HG03460 (cell line): ENCODE measurements around the gene ST8SIA4.

Experiments
- ATAC-seq: cut with Tn5 transposase; IDR thresholded peaks from one replicate; pipeline ENCODE4 v1.9.1; 2021; ENCODE audit not compliant: unreplicated experiment

Gene ST8SIA4, protein sequence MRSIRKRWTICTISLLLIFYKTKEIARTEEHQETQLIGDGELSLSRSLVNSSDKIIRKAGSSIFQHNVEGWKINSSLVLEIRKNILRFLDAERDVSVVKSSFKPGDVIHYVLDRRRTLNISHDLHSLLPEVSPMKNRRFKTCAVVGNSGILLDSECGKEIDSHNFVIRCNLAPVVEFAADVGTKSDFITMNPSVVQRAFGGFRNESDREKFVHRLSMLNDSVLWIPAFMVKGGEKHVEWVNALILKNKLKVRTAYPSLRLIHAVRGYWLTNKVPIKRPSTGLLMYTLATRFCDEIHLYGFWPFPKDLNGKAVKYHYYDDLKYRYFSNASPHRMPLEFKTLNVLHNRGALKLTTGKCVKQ

DNA sequence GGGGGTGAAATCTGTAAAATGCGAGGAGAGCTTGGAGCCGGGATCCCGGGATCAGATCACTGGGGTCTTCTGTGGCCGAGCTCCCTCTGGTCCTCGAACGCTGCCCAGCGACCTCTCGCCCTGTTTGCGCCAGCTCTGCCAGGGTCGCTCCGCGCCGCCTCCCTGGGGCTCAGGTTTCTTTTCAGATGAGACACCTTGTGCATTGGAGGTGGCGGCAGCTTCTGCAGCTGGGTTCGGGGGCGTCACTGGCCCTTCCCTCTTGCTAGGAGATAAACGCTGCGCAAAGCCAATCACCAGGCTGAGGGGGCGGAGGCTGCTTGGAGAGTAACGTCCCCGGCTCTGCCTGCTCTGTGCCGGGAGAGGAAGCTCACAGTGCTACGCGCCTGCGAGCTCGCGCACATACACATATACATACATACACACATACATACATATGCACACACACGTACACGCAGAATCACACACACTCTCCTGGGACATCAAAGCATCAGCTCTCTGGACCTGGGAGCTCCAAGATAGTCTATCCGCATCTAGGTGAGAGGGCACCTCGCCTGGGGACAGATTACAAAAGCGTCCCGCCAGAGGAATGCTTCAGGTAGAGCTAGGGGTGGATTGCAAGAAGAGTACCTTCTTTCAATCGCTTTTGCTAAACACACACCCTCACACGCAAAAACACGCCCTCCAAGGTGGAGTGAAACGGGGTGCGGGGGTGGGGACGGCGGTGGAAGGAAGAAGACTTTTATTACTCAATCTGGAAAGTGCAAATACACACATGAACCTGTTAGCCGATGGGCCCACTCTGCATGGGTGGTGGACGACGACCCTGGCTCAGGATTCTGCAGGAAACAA lies at the start of gene ST8SIA4:
TSS of gene ST8SIA4 (minus strand) at position 244 of the 849 bp plus-strand sequence. CDS start 327 bp downstream, outside the sequence.
- peak; percentile 65 for ATAC-seq

DNA sequence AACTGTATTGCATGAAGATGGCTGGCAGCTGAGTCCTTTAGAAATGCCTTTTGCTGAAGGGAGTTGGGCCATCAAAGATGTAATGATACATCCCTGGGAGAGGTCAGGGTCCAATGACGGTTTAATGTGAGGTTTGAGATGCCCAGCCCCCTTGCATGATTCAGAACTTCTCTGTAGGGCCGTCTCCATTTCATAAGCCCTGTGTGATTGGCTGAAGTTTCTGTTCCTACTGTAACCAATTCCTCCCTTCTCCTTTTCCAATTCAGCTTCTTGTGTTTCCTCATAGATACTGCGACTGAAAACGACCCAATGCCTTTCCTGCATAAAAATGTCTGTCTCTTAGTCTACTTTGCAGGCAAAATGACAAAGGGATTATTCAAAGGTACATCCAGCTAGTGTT lies 47.9 kb upstream of the ST8SIA4 start:
- ATAC-seq: no peak

DNA sequence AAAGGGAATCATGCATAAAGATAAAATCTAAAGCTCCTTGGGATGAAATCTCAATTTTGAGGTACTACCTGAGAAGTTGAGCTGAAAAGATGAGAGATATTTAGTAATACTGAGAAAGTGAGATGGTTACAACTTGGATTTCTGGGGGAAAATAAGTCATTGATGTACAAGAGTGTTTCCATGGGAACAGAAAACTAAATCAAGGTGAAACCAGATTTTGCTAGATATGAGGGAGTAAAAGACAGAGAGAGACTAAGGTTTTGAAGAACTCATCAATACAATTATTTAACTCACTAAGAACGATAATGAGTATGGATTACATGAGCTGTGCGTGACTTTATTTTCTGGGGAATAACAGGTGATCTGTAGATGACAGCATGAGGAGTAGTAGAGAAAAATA lies 10.2 kb upstream of the ST8SIA4 start:
- no peak for ATAC-seq

DNA sequence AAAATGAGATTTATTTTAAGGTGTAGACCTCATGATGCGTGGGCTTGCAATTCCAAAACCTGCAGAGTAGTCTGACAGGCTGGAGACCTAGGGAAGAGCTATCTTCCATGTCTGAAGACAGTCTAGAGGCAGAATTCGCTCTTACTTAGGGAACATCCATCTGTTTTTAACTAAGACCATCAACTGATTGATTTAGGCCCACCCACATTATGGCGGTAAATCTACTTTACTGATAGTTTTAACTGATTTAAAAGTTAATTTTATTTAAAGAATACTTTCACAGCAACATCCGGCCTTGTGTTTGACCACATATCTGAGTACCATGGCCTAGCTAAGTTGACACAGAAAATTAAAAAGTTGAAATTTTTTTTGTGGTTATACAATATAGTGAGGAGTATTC lies 6.0 kb upstream of the ST8SIA4 start:
- ATAC-seq: no peak

DNA sequence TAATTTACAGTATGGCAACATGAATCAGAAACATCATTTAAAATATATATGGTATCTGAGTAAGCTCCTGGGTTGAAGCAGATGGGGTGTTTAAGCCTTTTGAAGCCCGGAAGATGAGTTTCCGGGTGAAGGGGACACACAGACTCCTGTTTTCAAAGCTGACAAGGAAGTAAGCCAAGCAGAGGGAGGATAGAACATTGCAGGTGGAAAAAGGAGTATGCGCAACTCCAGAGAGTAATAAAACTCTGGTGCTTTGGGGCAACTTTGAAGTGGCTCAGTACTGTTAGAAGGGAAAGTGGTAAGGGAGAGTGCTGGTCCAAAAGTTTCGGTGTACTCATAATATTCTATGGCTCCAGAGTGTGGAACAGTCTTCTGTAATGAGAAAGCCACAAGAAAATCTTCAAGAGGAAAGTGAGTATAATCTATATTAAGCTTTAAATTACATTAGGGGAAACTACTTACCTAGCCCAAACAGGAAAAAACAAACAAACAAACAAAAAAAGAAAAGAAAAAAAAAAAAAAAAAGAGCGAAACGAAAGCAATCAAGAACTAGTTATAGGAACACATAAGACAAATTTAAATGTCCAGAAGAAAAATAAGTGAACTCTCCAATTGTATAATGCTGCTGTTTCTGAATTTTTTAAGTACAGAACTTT lies 2.3 kb upstream of the ST8SIA4 start:
- no peak for ATAC-seq

DNA sequence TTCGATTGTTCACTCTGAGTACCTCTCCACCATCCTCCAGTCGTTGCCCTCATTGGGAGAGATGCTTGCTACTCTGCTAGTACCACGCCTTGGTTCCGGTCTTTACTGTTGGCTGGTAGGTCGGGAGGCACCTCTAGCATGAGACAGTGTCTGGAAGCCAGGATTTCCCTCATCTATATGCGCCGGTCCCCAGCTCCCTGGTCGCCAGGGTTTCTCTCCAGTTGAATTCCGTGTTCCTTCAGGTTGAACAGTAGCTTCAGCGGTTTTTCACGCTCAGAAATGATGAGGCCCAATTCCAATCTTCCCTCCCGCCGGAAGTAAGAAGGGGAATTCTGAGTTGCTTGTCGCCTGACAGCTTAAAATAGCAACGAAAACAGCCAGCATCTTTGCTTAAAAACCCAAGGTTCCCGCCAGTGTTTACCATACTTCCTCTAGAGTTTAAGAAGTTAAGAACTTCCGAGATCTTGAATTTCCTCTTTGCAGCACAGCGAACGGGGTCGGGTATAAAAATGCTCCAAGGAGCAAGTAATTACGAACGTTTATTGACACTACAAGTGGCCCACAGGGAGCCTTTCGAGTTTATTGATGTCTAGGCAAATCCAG lies 1.3 kb upstream of the ST8SIA4 start:
- peak; percentile 25 for ATAC-seq

DNA sequence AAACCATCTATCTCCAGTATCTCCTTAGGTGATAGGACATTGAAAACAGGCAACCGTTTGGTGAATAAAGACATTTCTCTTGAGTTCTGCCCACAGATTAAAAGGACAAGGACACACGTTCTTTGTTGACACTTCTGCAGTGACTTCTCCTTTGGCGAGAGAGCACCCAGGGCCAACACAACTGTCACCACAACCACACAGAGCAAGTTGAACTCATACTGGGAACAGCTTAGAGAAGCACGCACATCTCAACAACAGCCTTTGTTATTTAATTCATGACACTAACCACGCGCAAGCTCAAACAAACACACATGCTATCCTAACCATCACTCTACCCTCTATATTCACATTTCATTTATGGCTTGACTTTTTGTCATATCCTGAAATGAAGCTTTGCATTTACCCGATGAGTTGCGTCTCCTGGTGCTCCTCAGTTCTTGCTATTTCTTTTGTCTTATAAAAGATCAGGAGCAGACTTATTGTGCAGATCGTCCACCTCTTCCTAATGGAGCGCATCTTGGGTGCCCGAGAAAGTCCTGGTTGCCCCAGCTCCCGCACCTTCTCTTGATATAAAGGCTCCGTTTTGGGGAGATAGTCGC lies 543 bp downstream of the ST8SIA4 start:
- no peak for ATAC-seq

DNA sequence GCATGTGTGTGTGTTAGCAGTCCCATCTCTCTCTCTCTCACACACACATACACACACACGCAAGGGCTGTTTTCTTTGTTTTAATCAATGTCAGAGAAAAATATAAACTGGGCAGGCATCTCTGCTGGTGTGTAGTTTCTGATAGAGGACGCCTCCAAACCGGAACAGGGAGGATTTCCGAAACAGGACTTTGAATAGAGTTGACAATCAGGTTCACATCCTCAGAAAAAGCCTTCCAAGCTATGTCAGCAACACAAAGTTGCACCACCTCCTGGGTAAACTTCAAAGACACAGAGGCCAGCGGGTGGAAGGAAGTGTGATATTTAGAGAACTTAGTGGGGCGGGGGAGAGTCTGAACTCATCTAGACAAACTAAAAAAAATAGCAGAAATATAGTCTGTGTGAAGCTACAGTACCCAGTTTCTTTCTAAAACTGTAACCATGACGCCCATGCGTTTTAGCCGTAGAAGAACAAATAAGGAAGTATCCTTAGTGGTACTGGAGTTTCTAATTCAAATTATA lies 1.2 kb downstream of the ST8SIA4 start:
- peak; percentile 5 for ATAC-seq

DNA sequence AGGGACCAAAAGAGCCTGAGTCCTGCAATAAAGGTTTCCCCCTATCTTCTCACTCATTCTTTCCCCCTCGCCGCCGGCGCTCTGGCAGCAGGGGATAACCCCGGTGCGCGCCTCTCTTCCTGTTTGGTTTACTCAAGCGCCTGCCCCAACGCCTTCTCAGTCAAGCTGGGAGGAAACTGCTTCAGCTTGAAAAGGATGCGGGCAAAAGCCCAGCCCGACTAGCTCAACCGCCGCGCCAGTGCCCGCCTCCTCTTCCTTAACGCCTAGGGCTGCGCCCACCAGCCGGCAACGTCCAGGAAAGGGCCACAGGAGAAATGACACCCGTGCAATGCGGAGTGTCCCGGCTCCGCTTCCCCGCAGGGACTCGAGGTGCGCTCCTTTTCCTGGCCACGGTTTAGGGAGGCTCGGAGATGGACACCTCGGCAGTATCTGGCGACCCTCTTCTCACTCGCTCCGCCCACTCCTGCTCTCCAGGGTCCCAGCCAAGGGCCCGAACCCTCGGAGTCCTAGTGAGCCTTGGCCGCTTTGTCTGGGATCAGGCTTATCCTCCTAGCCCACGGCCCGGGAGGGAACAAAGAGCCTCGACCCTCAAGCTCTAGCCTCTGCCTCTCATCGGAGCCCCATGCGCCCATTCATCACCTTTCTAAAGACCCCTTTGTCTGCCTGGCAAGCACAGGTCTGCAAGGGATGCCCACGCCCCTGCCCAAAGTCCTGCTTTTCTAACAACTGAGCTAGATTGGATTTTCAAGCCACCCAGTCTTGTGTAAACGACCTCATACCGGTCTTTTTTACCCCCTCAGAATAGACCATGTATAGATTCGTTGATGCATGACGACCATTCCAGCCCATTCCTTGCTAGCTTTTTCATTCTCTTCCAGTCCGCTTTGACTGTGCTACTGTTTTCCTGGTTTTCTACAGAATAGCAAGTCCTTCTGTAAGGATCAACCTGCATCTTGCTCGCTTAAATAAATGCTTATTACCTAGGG lies 2.0 kb downstream of the ST8SIA4 start:
- ATAC-seq: peak; percentile 39

DNA sequence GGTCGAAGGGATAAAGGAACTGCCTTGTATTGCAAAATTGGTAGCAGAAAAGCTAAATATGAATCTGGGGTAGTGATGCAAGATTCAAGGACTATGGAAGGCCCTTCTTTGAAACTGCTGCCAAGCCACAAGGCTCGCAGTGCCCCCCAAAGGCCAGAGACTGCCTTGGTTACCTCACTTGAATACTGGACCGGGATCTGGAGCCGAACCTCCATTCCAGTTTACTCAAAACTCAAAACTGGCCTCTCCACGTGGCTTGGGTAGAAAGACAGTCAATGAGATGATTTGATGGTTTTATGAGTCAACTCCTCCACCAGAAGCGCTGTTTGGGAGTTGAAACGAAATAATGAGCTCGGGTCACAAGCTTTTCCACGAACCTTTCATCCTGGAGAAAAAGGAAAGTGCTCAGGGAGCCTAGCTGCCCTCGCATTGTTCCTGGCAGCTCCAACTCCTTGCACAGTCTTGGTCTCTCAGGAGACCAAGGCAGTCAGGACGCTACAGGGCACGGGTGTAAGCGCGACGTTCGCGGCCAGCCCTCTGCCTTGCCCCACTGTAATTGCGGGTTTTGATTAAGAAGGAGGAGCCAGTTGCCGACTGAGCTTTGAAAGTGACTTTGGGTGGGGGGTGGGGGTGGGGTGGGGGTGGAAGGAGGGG lies 2.8 kb downstream of the ST8SIA4 start:
- ATAC-seq: peak; percentile 7

DNA sequence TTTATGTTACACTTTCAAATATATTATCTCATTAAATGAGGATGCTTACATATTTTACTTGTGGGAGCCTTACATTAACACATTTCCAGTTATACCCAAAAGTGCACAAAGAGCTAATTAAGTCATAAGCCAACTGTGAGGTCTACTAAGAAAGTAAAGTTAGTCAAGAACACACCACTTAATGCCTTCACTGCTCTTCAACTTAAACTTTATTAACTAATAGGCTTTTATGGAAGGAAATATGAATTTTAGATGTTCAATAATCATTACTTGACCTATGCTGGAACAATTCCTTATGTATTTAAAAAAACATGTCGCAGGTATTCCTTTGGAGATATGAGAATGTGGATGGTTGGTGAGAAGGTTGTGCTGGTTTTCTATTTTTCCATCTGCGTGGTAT lies 3.4 kb downstream of the ST8SIA4 start:
- ATAC-seq: no peak

DNA sequence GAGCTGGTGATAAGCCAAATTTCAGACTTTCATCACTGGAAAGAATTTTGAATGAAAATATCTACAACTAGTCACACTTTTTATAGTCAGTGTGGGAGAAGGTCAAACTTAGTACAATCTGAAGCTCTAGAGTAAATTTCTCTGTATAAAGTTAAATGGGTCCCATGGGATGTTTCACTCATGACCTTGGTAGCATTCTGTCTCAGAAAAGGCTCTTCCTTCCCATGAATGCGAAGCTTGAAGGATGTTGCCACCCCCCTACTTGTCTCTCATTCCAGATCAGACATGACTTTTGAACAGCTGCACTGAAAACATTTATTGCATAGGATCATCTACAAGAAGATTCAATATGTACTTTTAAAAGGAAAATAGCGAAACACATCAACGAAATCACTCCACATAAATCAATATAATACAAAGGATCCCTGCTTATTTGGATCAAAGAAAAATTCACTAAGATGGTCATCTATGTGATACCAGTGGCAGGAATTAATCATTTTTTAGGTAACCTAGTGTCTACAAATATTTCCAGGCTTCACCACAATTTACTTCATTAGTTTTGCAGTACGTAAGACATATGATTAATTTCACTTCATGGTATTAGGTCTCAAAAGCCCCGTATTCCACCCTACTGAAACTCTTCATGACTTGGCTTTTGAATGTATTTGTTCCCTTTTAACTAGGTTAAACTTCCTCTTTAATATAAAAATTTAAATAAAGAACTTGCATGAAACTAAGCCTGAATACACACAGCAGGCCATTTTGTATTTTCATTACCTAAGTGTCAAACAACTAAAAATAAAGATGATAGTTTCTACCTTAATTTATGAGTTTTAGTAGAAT lies 4.4 kb downstream of the ST8SIA4 start:
- ATAC-seq: no peak

DNA sequence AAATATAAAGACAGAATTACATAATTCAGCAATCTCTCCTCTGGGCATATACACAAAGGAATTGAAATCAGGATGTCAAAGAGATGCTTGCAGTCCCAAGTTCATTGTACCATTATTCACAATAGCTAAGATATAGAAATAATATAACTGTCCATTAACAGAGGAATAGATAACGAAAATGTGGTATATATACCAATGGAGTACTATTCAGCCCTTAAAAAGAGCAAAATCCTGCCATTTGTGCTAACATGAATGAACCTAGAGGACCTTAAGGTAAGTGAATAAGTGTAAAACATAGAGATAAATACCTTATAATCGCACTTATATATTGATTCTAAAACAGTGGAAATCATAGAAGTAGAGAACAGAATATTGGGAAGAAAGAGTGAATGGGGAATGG lies 7.0 kb downstream of the ST8SIA4 start:
- ATAC-seq: no peak

DNA sequence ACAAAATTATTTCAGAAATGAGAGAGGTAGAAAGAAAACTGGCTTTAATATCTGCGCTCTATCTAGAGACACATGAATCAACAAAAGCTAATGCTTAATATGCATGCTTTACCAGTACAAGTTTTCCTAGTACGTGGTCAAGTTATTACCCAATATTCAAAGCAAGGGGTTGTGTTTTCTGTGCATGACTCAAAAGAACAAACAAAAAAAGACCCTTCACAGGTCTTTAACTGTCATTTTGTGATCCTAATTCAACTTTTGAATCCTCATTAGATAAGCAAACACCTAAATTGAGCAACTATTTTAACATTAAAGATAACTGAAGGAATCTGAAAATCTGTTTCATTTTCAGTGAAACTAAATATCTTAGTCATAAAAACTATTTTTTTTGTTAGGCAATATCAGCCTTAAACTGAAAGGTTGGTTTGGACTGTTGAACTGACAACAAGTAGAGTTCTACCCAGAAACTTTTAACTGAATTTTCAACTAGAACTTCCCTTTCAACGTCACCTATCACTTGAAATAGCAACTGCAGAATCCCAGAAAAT lies 12.5 kb downstream of the ST8SIA4 start:
- ATAC-seq: peak; percentile 64

DNA sequence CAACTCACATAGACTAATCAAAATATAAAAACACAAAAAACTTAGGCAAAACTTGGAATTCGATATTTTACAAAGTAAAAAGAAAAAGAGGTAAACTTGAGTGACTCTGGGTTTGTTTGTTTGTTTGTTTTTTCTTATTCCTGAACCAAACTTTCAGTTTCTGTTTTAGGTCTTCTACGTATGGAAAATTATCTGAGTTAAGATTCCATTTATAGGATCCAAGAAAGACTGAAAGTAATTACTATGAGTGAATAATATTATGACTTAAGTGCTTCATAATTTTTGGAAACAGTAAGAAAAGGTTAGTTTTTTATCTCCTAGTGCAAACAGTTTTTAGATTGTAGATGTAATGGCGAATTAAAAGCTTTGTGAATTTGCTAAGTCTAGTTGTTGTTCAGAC lies 13.2 kb downstream of the ST8SIA4 start:
- ATAC-seq: no peak

DNA sequence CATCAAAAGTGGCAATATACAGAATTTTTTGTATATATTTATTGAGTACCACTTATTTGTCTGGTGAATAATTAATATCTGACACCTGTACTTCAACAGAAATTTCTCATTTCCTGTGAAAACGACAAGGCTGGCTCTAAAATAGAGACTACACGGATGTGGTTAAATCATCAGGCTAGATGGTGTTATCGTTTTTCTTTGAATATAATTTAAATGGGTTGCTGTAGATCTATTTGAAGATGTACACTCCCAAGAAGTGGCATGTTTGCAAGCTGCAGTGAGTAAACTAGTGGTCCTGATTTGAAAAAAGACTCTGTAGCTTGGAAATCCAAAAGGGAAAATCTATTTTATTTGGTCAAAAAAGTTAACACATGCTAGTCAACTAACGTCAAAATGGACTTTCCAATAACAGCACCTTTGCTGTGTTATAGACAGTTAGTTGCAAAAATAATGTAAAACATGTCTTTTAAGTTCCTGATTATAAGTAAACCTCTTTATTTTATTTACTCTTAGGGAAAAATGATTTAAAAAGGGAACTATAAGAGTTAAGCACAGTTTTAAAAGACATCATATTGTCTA lies 13.8 kb downstream of the ST8SIA4 start:
- ATAC-seq: peak; percentile 66

DNA sequence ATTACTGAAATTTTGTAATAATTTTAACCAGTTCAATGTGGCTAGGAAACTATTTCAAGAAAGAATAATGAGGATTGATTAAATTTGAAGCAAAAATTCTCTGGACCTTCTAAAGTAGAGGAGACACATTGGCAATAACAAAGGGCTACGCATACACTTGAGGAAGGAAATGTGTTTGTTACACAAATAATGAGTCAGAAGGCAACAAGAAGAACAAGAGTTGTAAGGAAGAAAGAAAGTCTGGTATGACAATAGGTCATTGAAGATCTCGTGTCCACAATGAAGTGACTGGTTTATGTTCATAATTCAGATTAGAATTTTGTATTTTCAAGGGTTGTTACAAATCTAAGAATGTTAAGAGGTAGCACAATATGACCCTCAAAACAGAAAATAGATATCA lies 25.8 kb downstream of the ST8SIA4 start:
- no peak for ATAC-seq
